GM08714 (cell line): ENCODE data around the gene RPLP2.

Experiments used
- H3K4me3 ChIP-seq: fragments of 200-500 bp; sonication (Bioruptor generic); 2 replicates; pipeline ENCODE4 v1.5.1; 2014; ENCODE audit warnings: mild to moderate bottlenecking, low read length, inconsistent platforms
- ZNF274 ChIP-seq: IDR thresholded peaks from 2 replicates; pipeline ENCODE4 v1.6.1; 2012; ENCODE audit warnings: mild to moderate bottlenecking, low read depth, low read length

RPLP2 gene

DNA sequence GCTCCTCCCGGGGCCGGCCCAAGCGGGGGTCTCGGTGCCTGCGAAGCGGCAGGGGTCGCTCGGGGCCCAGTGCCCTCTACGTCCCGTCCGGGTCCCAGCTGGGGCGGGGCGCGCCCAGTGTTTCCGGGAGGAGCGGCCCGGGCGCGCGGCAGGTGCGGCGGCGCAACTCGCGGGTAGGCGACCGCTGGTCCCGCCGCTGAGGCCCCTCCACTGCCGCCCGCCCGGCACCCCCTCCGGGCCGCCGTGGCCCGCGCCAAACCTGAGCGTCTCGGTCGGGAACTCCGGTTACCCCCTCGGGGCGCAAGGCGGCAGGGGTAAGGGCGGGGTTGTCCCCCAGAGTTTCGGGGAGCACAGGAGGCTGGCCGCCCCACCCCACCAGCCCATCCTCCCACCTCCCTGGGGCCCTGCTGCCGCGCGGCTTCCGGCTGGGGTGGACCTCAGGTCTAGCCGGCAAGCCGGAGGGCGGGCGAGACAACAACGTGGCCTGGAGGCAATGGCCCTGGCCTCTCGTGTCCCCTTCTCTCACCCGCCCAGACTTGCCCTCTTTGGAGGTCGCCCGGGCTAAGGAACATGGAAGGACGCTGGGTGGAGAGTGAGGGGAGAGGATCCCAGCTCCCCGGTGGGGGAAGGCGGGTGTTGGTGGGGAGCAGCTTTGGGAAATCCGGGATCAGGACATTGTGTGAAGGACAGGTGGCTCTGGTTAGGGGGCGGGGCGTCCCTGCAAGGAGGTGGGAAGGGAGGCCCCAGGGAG lies 17.6 kb downstream of the RPLP2 start:
- TF ChIP-seq ZNF274, result no peak
- peak overlapping the region; percentile 66; the same call in 1 of the 2 replicates for H3K4me3 ChIP-seq

DNA sequence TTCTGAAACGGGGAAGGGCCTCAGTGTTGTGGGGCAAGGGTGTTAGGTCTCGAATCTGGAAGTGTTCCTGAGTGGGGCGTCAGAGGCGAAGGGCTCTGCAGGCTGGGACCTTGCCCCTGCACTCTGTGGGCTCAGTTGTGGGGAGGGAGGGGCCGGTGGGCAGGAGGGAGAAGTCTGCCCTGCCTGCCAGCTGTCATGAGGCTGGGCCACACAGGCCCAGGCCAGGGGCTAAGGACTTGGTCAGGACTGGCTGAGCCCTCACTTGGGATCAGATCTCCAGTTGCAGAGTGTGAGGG lies 18.1 kb downstream of the RPLP2 start, which contains the start of gene CRACR2B:
CRACR2B (plus strand) TSS at position 23 of the 296 bp plus-strand sequence. CDS start 689 bp downstream, outside the sequence.
- H3K4me3 ChIP-seq, result peak within 1 kb of the TSS; percentile 66; the same call in 1 of the 2 replicates
- TF ChIP-seq ZNF274, result no peak

DNA sequence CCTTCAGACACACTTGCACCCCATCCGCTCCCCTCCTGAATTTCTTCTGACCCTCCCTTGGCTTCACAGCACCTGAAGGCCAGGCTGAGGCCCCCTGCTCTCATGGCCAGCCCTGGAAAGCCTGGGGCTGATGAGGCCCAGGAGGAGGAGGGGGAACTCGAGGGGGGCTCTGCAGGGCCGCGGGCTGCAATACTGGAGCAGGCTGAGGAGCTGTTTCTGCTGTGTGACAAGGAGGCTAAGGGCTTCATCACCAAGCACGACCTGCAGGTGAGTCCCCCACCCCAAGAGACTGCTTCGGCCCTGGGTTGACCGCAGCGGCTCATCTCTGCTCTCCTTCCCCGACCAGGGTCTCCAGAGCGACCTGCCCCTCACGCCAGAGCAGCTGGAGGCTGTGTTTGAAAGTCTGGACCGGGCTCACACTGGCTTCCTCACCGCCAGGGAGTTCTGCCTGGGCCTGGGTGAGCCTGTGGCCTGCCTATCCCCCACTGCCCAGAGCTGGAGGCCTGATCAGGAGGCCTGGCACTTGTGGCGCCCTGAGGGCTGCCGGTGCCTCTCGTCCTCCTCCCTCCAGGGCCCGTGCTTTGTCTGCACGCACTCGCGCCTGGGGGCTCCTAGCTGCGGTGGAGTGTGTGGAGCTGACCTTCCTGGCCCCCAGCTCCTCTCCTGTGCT lies 18.9 kb downstream of the RPLP2 start:
- TF ChIP-seq ZNF274, result no peak
- H3K4me3 ChIP-seq, result no peak overlapping the region

DNA sequence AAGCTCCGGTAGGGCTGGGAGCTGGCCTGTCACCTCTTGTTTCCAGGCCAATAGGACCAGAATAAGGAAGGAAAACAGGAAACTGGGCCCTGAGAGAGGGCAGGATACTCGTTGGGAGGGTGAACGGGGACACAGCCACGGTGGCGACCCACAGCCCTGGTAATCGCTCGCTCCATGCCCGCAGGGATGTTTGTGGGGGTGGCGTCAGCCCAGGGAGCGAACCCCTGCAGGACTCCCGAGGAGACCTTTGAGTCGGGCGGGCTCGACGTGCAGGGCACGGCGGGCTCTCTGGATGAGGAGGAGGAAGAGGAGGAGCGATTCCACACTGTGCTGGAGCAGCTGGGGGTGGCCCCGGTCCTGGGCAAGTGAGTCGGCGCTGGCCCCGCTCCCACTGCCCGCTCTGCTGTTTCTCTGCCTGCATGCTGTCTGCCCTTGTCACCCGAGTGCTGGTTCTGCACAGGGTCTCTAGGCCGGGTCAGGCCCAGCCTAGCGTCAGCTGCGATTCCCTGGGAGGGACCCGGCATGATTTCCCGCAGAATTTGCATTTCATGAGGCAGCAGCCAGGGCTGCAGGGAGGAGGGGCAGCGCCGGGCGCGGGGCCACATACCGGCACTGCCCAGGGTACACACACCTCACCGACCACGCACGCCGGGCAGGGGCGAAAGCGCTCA lies 19.5 kb downstream of the RPLP2 start:
- no peak for TF ChIP-seq ZNF274
- no peak overlapping the region; the same call in 1 of the 2 replicates for H3K4me3 ChIP-seq

DNA sequence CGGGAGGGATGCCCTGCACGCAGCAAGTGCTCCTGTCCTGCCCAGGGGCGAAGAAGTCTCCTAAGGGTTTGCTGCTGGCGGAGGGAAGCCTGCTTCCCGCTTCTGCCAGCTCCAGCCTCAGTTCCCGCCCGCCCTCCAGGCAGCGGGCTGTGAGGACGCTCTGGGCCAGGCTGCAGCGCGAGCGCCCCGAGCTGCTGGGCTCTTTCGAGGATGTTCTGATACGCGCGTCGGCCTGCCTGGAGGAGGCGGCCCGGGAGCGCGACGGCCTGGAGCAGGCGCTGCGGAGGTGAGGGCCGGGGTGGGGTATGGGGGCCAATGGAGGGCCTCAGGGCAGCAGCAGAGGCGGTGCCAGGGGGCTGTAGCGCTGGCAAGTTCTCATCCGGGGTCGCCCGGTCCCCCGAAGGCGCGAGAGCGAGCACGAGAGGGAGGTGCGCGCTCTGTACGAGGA lies 20.1 kb downstream of the RPLP2 start:
- H3K4me3 ChIP-seq, result peak overlapping the region; percentile 12; the same call in 1 of the 2 replicates
- no peak for TF ChIP-seq ZNF274

DNA sequence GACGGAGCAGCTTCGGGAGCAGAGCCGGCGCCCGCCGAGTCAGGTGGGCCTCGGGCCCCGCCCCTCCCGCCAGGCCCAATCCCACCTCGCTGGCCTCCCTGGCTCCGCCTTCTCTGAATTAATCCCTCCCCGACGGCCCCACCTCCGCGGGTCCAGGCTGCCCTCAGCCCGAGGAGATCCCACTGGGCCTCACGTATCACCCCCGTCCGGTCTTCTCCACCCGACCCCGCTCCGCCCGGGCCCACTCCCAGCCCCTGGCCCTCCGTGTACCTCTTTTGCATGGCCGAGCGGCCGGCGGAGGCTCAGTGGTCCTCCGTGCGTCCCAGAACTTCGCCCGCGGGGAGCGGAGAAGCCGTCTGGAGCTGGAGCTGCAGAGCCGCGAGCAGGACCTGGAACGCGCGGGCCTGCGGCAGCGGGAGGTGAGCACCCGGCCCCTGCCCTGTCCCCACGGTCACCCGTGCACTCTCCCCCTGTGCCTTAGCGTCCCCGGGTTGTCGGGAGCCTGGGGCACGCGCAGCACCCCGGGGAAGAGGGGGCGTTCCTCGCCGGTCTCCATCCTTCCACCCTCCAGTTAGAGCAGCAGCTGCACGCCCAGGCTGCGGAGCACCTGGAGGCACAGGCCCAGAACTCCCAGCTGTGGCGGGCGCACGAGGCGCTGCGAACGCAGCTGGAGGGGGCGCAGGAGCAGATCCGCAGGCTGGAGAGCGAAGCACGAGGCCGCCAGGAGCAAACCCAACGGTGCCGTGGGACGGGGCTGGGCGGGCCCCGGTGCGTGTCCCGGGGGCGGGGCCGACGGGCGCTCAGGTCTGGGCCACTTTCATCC lies 20.7 kb downstream of the RPLP2 start:
- TF ChIP-seq ZNF274, result no peak
- no peak overlapping the region; the same call in 1 of the 2 replicates for H3K4me3 ChIP-seq

DNA sequence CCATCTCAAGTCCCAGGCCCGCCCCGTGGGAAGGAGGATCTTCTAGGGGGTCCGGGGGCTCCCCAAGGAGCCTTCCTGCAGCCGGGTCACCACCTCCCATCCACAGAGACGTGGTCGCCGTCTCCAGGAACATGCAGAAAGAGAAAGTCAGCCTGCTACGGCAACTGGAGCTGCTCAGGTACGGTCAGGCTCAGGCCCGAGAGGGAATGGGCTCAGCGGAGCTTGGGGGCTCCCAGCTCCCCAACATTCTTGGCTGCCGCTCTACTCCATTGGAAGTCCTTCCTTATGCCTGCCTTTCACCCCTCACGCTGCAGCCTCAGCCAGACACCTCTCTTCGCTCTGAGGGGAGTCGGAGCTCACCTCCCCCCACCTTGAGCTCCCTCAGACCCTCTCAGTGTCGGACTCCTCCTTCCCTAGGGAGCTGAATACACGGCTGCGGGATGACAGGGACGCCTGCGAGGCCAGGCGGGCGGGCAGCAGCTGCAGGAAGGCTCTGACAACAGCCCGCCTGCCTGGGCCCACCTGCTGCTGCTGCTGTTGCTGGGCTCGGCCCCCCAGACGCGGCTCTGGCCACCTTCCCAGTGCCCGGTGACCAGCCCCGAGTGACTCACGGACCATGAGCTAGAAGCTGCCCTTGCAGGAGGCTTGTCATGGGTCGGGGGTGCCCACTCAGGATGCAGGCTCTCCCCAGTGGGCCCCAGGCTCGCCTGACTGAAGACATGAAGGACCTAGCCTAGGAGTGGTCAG lies 21.5 kb downstream of the RPLP2 start:
- no peak overlapping the region for H3K4me3 ChIP-seq
- TF ChIP-seq ZNF274, result no peak

DNA sequence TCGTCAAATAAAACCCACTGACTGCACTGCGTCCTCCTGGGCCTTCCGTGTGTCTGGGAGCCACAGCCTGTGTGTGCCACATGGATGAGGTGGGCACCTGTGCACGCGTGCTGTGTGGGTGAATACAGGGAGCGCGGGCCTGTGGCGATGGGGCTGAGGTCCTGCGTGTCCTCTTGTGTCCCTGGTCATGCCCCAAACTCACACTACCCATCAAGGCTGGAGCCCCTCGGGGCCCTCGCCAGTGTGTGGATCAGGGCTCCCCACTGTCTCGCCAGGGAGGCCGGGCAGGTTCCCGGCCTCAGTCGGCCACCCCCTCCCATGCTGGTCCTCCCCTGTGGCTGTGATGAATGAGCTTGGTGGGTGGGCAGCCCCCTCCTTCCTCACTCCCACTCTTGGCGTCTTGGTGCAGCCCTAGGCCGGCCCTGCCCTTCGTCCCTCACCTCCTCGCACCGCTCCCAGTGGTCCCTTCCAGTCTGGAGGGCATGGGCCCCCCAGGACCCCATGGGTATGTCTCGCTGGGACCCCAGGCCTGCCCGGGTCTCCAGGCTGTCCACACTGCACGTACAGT lies 22.3 kb downstream of the RPLP2 start:
- H3K4me3 ChIP-seq, result no peak overlapping the region; the same call in 1 of the 2 replicates
- no peak for TF ChIP-seq ZNF274

DNA sequence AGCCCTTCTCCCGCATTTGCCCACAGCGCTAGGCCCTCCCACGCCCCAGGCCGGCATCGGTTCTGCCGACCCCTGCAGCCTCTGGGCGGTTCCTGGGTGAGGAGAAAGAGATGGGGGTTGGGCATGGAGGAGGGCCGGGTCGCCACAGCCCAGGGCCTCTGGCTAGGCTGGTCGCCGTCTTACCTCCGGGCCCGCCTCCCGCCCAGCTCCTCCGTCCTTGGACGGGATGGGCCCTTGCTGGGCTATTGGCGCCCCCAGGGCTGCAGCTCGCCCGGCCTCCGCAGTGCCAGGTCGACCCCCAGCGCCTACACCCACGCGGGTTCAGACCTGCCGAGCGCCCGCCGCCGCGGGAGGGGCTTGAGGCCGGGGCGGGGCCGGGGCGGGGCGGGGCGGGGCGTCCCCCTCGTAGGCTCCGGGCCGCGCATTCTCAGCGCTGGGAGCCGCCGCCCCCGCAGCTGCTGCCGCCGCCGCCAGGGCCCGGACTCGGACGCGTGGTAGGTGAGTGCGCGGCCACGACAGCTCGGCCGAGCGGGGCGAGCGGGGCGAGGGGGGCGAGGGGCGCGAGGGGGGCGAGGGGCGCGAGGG lies 22.9 kb downstream of the RPLP2 start, which contains the start of gene CD151:
CD151 (plus strand) TSS at position 424 of the 585 bp plus-strand sequence. CDS start 3,118 bp downstream, outside the sequence.
- TF ChIP-seq ZNF274, result no peak
- peak within 1 kb of the TSS; percentile 50; the same call in 1 of the 2 replicates for H3K4me3 ChIP-seq

DNA sequence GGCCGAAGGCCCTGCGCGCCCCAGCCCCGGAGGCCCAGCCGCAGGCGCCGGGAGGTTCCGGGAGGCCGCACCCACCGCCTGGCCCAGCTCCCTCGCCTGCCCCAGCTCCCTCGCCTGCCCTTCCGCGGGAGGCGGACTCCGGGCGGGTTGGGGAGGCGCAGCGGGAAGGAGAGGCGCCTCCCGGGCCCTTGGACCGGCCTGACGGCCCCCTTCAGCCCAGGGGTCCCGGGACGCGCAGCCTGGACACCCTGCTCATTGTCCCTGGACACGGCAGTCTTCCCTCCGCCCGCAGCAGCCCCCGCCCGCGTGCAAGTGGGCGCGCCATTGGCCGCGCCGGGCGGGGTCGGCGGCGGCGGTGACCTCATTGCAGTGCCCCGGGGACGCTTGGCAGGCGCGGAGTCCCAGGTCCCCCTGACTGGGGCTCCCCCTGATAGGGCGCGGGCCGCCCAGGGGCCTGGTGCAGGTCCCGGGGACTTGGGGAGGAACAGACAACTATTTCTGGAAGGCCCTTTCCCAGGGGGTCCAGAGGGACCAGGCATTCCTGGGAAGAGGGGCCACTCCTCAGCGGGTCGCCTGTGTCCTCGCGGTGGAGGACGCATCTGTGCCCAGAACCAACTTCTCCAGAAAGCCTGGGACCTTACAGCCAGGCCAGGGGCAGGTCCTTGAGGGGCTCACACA lies 23.5 kb downstream of the RPLP2 start:
- H3K4me3 ChIP-seq, result peak overlapping the region; percentile 50; the same call in 1 of the 2 replicates
- no peak for TF ChIP-seq ZNF274

DNA sequence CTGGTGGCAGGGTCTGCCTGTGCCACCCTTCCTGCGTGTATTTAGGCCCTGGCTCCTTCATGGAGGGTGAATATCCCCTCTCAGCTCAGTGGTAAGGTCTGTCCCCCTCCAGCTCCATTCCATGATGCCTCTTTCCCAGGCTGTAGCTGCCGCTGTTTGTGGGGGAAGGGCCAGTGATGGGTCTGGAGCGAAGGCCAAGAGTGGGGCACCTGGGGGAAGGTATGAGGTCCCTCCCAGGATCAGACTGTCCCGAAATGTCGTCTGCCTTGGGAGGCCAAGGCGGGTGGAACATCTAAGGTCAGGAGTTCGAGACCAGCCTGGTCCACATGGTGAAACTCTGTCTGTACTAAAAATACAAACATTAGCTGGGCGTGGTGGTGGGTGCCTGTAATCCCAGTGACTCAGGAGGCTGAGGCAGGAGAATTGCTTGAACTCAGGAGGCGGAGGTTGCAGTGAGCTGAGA lies 24.1 kb downstream of the RPLP2 start:
- no peak for TF ChIP-seq ZNF274
- no peak overlapping the region for H3K4me3 ChIP-seq
